ENCODE measurements around the gene TRAPPC8. TPM values are rescaled to one million over a fixed set of nuclear protein-coding genes. Genes with fewer than 3 reads are reported as not detected.
"Not testable (repeated sequence)": the region's sequence is repeated elsewhere in the genome, so short reads cannot be mapped to it uniquely, and the experiment has no call there.

Gene TRAPPC8
- total and polyA plus RNA-seq, 2 donors: 18.2 to 119 TPM

DNA sequence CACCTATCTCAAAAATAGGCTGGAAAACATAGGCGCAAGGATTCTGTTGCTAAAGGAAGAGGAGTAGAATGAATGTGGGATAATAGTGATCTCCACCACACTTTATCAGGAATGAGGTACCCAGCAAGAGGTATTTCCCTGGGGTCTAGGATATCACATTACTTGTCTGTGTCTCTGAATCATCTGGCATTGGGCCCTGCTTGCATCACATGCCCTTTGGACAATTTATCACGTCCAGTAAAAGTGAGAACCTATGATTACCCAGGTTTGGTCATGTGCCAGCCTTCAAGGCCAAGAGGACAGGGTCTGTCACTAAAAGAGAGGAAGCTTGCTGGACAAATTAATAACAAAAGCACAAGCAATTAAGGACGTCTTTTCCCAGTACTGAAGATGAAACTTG lies 11.4 kb upstream of the TRAPPC8 start:
- WGBS: 53% methylated on average over 3 of the region's 3 CpGs
- Histone ChIP-seq H3K4me1 (ENCODE audit: insufficient read depth) (no peaks in the 10 kb centered on the region), H3K4me3 (ENCODE audit: low read depth, low read length) (no peak overlapping the region), H3K36me3 (ENCODE audit: insufficient read depth) (no peaks in the 10 kb centered on the region), H3K27ac (ENCODE audit: low read depth) (no peak overlapping the region)
- DNase-seq (ENCODE audit: extremely low spot score): no peak

DNA sequence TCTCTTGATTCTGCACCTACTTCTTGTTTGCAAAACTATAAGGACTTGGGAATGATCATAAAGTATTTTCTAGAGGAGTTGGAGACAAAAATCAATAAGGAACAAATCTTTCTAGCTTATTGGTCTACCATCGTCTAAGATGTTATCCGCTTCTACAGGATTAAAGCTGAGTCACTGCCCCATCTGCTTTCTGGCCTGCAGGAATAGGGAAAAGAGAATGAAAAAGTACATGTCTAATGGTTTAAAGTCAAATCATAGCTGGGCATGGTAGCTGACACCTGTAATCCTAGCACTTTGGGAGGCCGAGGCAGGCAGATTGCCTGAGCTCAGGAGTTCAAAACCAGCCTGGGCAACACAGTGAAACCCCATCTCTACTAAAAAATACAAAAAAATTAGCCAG lies 10.8 kb upstream of the TRAPPC8 start:
- H3K4me3 ChIP-seq (ENCODE audit: low read depth, low read length); H3K27ac ChIP-seq (ENCODE audit: low read depth); H3K36me3 ChIP-seq (ENCODE audit: insufficient read depth); H3K4me1 ChIP-seq (ENCODE audit: insufficient read depth); DNase-seq (ENCODE audit: extremely low spot score): not testable (repeated sequence)
- WGBS: 88% methylated on average over 3 of the region's 3 CpGs

DNA sequence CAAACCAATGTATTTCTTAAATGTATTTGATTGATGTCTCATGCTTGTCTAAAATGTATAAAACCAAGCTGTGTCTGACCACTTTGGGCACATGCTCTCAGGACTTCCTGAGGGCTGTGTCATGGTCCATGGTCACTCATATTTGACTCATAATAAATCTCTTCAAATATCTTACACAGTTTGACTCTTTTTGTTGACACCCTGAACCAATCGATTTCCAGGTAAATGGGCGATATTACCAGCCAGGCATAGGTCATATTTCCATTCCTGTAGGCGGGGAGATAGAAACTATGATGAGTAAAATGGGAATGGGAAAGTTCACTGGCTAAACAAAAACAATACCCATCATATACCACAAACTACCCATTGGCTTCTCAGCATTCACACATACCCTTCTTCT lies 9.3 kb upstream of the TRAPPC8 start:
- no peak overlapping the region for H3K4me3 ChIP-seq (ENCODE audit: low read depth, low read length)
- no peaks in the 10 kb centered on the region for H3K36me3 ChIP-seq (ENCODE audit: insufficient read depth)
- H3K4me1 ChIP-seq (ENCODE audit: insufficient read depth): no peaks in the 10 kb centered on the region
- WGBS: 91% methylated on average over 3 of the region's 3 CpGs
- no peak for DNase-seq (ENCODE audit: extremely low spot score)
- no peak overlapping the region for H3K27ac ChIP-seq (ENCODE audit: low read depth)

DNA sequence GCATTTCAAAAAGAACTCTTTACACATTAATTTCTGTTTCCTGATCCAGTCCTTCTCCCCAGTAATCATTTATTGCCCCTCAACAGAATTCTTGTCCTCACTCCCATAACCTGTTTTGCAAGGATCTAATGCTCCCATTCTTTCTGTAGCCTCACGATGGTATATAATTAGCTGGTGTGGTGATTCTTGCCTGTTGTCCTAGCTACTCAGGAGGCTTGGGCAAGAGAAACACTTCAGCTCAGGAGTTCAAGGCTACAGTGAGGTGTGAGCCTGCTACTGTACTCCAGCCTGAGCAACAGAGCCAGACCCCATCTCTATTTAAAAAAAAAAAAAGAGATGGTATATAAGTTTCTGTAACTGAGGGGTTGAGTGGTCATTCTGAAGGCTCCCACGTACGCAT lies 7.7 kb upstream of the TRAPPC8 start:
- no peak for DNase-seq (ENCODE audit: extremely low spot score)
- no peak overlapping the region for H3K27ac ChIP-seq (ENCODE audit: low read depth)
- 56% methylated on average over 3 of the region's 3 CpGs for WGBS
- no peak overlapping the region for H3K4me3 ChIP-seq (ENCODE audit: low read depth, low read length)
- no peaks in the 10 kb centered on the region for H3K36me3 ChIP-seq (ENCODE audit: insufficient read depth)
- no peaks in the 10 kb centered on the region for H3K4me1 ChIP-seq (ENCODE audit: insufficient read depth)

DNA sequence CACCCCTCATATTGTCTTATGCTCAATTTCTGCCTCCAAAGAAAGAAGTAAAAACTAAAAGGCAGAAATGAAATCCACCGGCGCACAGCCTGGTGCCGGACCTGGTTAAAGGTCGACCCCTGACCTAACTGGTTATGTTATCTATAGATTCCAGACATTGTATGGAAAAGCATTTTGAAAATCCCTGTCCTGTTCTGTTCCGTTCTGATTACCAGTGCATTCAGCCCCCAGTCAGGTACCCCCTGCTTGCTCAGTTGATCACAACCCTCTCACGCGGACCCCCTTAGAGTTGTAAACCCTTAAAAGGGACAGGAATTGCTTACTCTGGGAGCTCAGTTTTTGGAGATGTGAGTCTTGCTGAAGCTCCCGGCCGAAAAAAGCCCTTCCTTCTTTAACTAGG lies 5.4 kb upstream of the TRAPPC8 start:
- H3K4me1 ChIP-seq (ENCODE audit: insufficient read depth); H3K36me3 ChIP-seq (ENCODE audit: insufficient read depth); H3K27ac ChIP-seq (ENCODE audit: low read depth); DNase-seq (ENCODE audit: extremely low spot score); H3K4me3 ChIP-seq (ENCODE audit: low read depth, low read length): not testable (repeated sequence)
- WGBS: 91% methylated on average over 9 of the region's 9 CpGs

DNA sequence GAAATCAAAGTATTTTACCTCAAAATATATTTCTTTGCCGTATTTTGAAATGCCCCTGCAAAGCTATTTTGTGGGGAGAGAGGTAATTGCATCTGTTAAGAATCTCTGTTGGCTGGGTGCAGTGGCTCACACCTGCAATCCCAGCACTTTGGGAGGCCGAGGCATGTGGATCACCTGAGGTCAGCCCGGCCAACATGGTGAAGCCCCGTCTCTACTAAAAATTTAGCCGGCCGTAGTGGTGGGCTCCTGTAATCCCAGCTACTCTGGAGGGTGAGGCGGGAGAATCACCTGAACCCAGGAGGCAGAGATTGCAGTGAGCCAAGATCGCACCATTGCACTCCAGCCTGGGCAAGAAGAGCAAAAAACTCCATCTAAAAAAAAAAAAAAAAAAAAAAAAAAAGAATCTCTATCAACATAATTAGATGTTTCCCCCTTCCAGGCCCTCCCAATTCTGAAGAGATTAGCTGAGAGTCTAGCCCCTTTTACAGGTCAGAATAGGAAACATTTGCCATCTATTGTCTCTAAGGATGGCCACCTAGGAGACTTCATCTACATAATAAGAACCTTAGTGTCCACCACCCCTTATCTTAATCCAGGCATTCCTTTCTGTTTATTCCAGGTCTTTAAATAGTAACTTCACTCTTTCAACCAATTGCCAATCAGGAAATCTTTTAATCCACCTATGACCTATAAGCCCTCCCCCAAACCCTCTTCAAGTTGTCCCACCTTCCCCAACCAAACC lies 3.5 kb upstream of the TRAPPC8 start:
- DNase-seq (ENCODE audit: extremely low spot score): no peak
- no peaks in the 10 kb centered on the region for H3K4me1 ChIP-seq (ENCODE audit: insufficient read depth)
- WGBS: 91% methylated on average over 8 of the region's 8 CpGs
- no peaks in the 10 kb centered on the region for H3K36me3 ChIP-seq (ENCODE audit: insufficient read depth)
- H3K4me3 ChIP-seq (ENCODE audit: low read depth, low read length): no peak overlapping the region
- H3K27ac ChIP-seq (ENCODE audit: low read depth): no peak overlapping the region

DNA sequence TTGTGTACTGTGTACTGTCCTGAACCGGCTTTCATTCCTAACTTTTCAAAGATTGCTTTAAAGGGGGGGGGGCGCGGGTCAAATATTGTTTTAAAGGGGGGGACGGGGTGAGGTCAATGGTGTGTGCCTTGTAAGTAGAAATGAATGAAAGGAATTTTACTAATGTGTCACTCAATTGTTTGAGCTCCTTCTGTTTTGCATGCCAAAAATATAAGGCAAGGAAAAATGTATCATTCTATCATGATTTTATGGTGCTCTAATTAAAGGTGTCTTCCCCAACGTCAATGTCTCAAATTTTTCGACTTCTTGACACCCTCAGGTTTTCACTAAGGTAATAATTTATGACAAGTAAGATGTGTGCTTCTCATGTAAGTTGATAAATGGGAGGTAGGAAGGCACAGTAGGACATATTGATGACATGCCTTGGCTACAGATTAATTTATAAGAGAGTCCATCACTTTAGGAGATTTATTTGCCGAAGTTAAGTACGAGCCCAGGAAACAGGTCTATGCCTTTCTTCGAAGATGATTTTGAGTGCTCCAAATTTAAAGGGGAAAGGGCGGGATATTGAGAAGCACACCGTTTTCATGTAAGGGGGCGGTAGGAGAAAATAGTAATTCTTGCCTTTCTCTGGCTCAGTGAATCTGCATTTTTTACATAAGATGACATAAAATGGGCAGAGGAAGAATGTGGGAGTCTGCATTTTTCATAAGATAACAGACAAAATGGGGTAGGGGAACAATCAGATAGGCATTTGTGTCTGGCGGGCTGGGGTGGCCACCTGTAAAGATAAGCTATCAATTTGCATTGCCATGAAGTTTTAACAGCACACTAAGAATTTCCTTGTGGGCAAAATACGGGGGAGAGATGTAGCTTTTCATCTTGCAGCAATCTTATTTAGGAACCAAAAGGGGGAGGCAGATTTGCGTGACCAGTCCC lies 1.2 kb upstream of the TRAPPC8 start:
- H3K4me3 ChIP-seq (ENCODE audit: low read depth, low read length): peak overlapping the region; percentile 47
- no peaks in the 10 kb centered on the region for H3K36me3 ChIP-seq (ENCODE audit: insufficient read depth)
- 14% methylated on average over 15 of the region's 15 CpGs for WGBS
- no peak overlapping the region for H3K27ac ChIP-seq (ENCODE audit: low read depth)
- peaks cover 1% of the 10 kb centered on the region for H3K4me1 ChIP-seq (ENCODE audit: insufficient read depth)
- no peak for DNase-seq (ENCODE audit: extremely low spot score)

DNA sequence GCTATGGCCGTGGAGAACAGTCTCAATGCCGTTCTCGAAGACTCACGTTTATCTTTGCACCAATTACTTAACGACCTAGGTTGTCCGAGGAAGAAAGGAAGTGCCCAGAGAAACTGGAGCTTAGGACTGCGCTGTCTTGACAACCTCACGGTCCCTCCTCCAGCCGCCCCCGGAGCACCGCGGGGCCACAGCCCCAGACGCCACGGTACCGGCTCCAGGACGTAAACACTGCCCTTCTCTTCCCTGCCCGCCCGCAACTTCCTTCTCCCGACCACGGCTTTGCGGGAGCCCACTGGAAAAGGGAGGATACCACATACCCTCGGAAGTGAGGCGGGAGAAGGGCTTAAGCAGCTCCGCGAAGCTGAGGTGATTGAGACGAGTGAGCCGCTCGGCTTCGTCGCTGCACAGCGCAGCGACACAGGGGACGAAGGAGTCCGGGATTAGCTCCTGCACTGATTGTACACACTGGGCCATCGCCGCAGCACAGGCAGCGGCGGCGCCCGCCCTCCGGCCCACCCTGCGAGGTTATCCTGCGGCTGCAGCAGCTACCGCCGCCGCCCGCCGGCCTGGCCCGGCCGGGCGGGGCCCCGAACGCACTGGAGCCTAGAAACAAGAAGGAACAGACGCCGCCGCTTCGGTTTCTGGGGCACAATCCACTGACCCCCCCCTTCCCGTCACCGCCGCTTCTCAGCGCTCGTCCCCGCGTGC lies 483 bp downstream of the TRAPPC8 start:
- Histone ChIP-seq H3K4me3 (ENCODE audit: low read depth, low read length) (peak overlapping the region; percentile 81), H3K36me3 (ENCODE audit: insufficient read depth) (no peaks in the 10 kb centered on the region), H3K27ac (ENCODE audit: low read depth) (peak overlapping the region; percentile 68), H3K4me1 (ENCODE audit: insufficient read depth) (peaks cover 1% of the 10 kb centered on the region)
- WGBS: under 1% methylated on average over 64 of the region's 64 CpGs
- no peak for DNase-seq (ENCODE audit: extremely low spot score)

DNA sequence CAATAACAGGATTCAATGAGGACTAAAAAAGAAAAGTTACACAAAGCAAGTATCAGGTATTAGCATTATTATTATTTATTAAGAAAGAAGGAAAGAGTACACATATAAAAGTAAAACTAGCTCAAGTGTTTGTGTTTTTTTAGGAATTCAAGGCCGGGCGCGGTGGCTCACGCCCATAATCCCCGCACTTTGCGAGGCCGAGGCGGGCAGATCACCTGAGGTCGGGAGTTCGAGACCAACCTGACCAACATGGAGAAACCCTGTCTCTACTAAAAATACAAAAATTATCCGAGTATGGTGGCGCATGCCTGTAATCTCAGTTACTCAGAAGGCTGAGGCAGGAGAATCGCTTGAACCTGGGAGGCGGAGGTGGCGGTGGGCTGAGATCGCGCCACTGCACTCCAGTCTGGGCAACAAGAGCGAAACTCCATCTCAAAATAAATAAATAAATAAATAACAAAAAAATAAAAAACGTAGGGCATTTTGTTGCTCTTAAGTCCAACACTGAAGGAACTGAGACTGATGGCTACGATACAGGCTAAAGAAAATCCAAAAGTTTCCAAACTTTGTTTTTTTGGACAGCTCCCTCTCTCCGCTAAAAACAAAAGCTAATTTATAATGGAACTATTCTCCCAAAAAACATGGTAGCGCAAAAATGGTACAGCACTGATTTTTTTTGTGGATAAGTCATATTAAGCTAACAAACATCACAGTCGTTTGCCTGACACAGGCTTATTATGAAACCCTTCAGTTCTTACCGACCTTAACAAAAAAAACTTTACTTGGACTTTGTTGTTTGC lies 1.7 kb downstream of the TRAPPC8 start:
- peaks cover 1% of the 10 kb centered on the region for H3K4me1 ChIP-seq (ENCODE audit: insufficient read depth)
- H3K27ac ChIP-seq (ENCODE audit: low read depth): no peak overlapping the region
- WGBS: 86% methylated on average over 24 of the region's 24 CpGs
- no peak for DNase-seq (ENCODE audit: extremely low spot score)
- H3K36me3 ChIP-seq (ENCODE audit: insufficient read depth): no peaks in the 10 kb centered on the region
- peak overlapping the region; percentile 81 for H3K4me3 ChIP-seq (ENCODE audit: low read depth, low read length)

DNA sequence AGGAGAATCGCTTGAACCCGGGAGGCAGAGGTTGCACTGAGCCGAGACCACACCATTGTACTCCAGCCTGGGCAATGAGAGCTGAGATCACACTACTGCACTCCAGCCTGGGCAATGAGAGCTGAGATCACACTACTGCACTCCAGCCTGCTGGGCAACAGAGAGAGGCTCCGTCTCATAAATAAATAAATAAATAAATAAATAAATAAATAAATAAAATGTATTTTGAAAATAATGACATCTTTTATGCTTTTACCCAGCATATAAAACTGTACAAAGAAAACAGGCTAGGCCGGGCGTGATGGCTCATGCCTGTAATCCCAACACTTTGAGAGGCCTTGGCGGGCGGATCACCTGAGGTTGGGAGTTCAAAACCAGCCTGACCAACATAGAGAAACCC lies 8.2 kb downstream of the TRAPPC8 start:
- DNase-seq (ENCODE audit: extremely low spot score); H3K27ac ChIP-seq (ENCODE audit: low read depth); H3K4me1 ChIP-seq (ENCODE audit: insufficient read depth); H3K4me3 ChIP-seq (ENCODE audit: low read depth, low read length); H3K36me3 ChIP-seq (ENCODE audit: insufficient read depth): not testable (repeated sequence)
- 89% methylated on average over 8 of the region's 8 CpGs for WGBS

DNA sequence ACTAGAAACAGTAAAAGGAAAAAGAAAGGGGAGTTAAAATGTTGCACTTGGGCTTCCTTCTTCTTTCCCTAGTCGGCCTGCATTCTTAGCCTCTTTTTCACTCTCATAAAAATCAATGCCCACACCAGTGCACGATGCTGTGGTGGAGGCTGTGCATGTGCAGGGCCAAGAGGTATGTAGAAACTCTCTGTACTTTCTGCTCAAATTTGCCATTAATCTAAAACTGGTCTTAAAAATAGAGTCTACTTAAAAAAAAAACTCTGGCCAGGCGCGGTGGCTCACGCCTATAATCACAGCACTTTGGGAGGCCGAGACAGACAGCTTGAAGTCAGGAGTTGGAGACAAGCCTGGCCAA lies 11.1 kb downstream of the TRAPPC8 start:
- Histone ChIP-seq H3K36me3 (ENCODE audit: insufficient read depth) (peaks cover 3% of the 10 kb centered on the region), H3K27ac (ENCODE audit: low read depth) (no peak overlapping the region), H3K4me3 (ENCODE audit: low read depth, low read length) (no peak overlapping the region), H3K4me1 (ENCODE audit: insufficient read depth) (no peaks in the 10 kb centered on the region)
- no peak for DNase-seq (ENCODE audit: extremely low spot score)
- 70% methylated on average over 6 of the region's 6 CpGs for WGBS

DNA sequence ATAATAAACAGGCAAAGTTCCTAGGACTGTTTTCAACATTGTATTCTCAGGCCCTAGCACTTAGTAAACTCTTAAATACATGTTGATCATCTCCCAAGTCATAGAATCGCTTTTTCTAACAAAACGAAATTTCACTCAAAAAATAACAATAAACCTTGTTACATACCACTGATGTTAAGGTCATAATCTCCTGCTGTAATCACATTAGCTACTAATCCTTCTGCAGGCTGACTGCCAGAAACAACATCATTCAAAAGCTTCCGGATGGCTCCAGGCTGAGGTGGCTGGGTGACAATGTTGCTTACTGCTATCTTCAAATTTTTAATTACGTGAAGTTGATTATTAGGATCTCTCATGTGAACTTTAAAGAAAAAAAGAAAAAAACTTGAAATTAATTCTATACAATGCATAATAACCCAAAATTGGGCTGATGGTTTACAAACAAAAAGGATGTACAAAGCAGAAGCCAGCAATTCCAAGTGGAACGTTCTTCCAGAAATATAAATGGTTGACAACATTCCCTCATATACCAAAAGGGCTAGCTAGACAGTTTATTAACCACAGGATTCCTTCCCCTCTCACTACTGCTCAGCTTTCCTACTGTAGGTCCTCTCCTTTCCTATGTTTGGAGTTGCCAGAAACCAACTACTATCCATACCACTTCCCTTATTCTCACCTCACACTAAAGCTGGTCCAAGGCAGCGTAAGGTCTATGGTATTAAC lies 11.6 kb downstream of the TRAPPC8 start:
- WGBS: 73% methylated on average over 6 of the region's 6 CpGs
- DNase-seq (ENCODE audit: extremely low spot score): no peak
- Histone ChIP-seq H3K27ac (ENCODE audit: low read depth) (no peak overlapping the region), H3K4me1 (ENCODE audit: insufficient read depth) (no peaks in the 10 kb centered on the region), H3K36me3 (ENCODE audit: insufficient read depth) (peaks cover 3% of the 10 kb centered on the region), H3K4me3 (ENCODE audit: low read depth, low read length) (no peak overlapping the region)

DNA sequence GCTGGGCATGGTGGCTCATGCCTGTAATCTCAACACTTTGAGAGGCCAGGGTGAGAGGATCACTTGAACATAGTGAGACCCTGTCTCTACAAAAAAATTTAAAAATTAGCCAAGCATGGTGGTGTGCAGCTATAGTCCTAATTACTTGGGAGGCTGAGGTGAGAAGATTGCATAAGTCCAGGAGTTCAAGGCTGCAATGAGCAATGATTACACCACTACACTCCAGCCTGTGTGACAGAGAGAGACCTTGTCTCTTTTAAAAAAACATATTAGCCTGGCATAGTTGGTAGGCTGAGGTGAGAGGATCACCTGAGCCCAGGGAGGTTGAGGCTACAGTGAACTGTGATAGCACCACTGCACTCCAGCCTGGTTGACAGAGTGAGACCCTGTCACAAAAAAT lies 13.7 kb downstream of the TRAPPC8 start:
- peaks cover 3% of the 10 kb centered on the region for H3K36me3 ChIP-seq (ENCODE audit: insufficient read depth)

More for the DNA sequence above, 13.7 kb downstream of the TRAPPC8 start:
- Histone ChIP-seq H3K4me3 (ENCODE audit: low read depth, low read length) (no peak overlapping the region), H3K27ac (ENCODE audit: low read depth) (no peak overlapping the region), H3K4me1 (ENCODE audit: insufficient read depth) (no peaks in the 10 kb centered on the region)
- DNase-seq (ENCODE audit: extremely low spot score): no peak
